MM.1S (cell line): ENCODE data around the gene ABHD16A.

ENCODE experiments used
- DNase-seq: peaks from one replicate; pipeline ENCODE4 v3.0.0-alpha.2; 2015
- H2AFZ ChIP-seq: fragments of 300-600 bp; sonication (generic); 2 replicates; pipeline ENCODE4 v1.6.0; 2016; ENCODE audit warnings: antibody characterized with exemption, low read length
- H3F3A ChIP-seq: fragments of 300-600 bp; sonication (generic); 2 replicates; pipeline ENCODE4 v1.6.1; 2016; ENCODE audit warnings: mild to moderate bottlenecking, antibody characterized with exemption, low read length, moderate library complexity, mixed read lengths; ENCODE audit not compliant: insufficient read depth
- H3K27ac ChIP-seq: fragments of 300-600 bp; sonication (generic); 2 replicates; pipeline ENCODE4 v1.5.1; 2016; ENCODE audit warnings: mild to moderate bottlenecking, low read length
- H3K27me3 ChIP-seq: fragments of 300-600 bp; sonication (generic); replicated peaks from 2 replicates; pipeline ENCODE4 v1.6.0; 2016; ENCODE audit warnings: low read length; ENCODE audit not compliant: insufficient read depth
- H3K36me3 ChIP-seq: fragments of 300-600 bp; sonication (generic); replicated peaks from 2 replicates; pipeline ENCODE4 v1.6.1; 2016; ENCODE audit warnings: mild to moderate bottlenecking, low read length, mixed read lengths; ENCODE audit not compliant: insufficient read depth
- H3K4me1 ChIP-seq: fragments of 300-600 bp; sonication (generic); 2 replicates; pipeline ENCODE4 v1.6.1; 2016; ENCODE audit warnings: low read length, mixed read lengths
- H3K4me2 ChIP-seq: fragments of 300-600 bp; sonication (generic); 2 replicates; pipeline ENCODE4 v1.6.0; 2016; ENCODE audit warnings: low read depth, low read length
- H3K4me3 ChIP-seq: fragments of 300-600 bp; sonication (generic); 2 replicates; pipeline ENCODE4 v1.5.1; 2016; ENCODE audit warnings: low read length, mixed read lengths
- H3K79me2 ChIP-seq: fragments of 300-600 bp; sonication (generic); 2 replicates; pipeline ENCODE4 v1.6.1; 2016; ENCODE audit warnings: mixed run types, low read length, mixed read lengths
- H3K9ac ChIP-seq: fragments of 300-600 bp; sonication (generic); 2 replicates; pipeline ENCODE4 v1.6.1; 2016; ENCODE audit warnings: low read length, mixed read lengths
- H3K9me2 ChIP-seq: fragments of 300-600 bp; sonication (generic); replicated peaks from 2 replicates; pipeline ENCODE4 v1.6.1; 2016; ENCODE audit warnings: mild to moderate bottlenecking, low read length, mixed read lengths; ENCODE audit not compliant: insufficient read depth
- H3K9me3 ChIP-seq: fragments of 300-600 bp; sonication (generic); replicated peaks from 2 replicates; pipeline ENCODE4 v1.6.1; 2016; ENCODE audit warnings: mild to moderate bottlenecking, low read length, mixed read lengths; ENCODE audit not compliant: insufficient read depth
- H4K20me1 ChIP-seq: fragments of 300-600 bp; sonication (generic); 2 replicates; pipeline ENCODE4 v1.6.1; 2016; ENCODE audit warnings: mild to moderate bottlenecking, low read length, moderate library complexity, mixed read lengths; ENCODE audit not compliant: insufficient read depth
- CTCF ChIP-seq: fragments of 300-600 bp; sonication (generic); IDR thresholded peaks from 2 replicates; pipeline ENCODE4 v1.5.1; 2016; ENCODE audit warnings: antibody characterized with exemption, low read length, mixed read lengths
- EZH2 ChIP-seq: fragments of 300-600 bp; sonication (generic); optimal IDR thresholded peaks from 2 replicates; pipeline ENCODE3; 2017; ENCODE audit warnings: low read depth, mild to moderate bottlenecking, antibody characterized with exemption, low read length, mixed read lengths
- EZH2phosphoT487 ChIP-seq: fragments of 300-600 bp; sonication (generic); IDR thresholded peaks from 2 replicates; pipeline ENCODE4 v1.6.1; 2018; ENCODE audit warnings: antibody characterized with exemption, low read length

Gene ABHD16A

GRCh38 chr6:31713991-31714684 is 11.0 kb upstream of the ABHD16A start:
- Histone ChIP-seq H3F3A (no peaks in the 10 kb centered on the region), H3K36me3 (no peaks in the 10 kb centered on the region), H3K4me3 (no peak overlapping the region), H3K9ac (no peak overlapping the region), H3K27ac (no peak overlapping the region), H3K4me1 (0 out of 2 replicates have a peak, but pooled peaks cover 5% of the 10 kb centered on the region), H3K27me3 (no peaks in the 10 kb centered on the region), H2AFZ (no peak overlapping the region), H3K9me3 (no peaks in the 10 kb centered on the region), H3K4me2 (no peak overlapping the region), H4K20me1 (no peaks in the 10 kb centered on the region), H3K9me2 (no peaks in the 10 kb centered on the region), H3K79me2 (no peaks in the 10 kb centered on the region)
- TF ChIP-seq EZH2 (no peak), CTCF (no peak), EZH2phosphoT487 (no peak)
- no peak for DNase-seq

DNA sequence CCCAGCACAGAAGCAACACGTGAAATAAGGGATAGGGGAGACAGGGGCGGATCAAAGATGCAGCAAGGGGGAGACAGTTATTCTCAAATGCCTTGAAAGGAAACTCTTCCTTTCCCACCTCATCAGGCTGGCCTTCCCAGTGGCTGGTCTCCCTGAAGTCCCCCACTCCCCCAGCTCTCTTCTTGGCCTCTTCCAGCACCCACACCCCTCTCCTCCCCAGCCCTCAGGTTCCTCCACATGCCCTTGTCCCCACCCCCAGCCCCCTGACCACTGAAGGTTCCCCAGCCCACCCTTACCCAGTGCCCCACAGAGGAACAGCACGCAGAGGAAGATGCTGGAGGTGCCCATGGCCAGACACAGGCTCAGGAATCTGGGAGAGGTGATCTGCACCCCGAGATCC is 10.3 kb upstream of the ABHD16A start:
- H3K4me2 ChIP-seq = no peak overlapping the region
- no peak overlapping the region for H3K27ac ChIP-seq
- TF ChIP-seq CTCF (no peak), EZH2 (no peak), EZH2phosphoT487 (no peak)

DNA sequence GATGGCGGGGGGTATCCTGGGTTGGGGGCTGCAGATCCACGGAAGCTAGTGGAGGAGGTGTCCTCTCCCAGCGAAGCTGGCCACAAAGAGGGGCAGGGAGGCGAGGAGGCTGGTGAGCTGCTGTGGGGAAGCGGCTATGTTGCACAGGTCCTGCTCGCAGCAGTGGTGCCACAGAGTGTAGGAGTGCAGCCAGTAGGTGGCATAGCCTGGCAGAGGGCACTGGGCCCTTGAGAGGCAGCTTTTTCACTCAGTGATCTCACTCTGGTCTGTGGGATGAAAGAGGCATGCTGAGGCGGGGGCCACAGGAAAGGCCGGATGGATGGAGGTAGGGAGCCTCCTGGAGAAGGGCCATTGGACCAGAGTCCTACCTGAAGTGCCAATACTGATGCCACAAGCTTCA is 9.2 kb upstream of the ABHD16A start:
- Histone ChIP-seq H3K27me3 (no peaks in the 10 kb centered on the region), H3K4me1 (0 out of 2 replicates have a peak, but pooled peaks cover 5% of the 10 kb centered on the region), H3K27ac (no peak overlapping the region), H3K9me2 (no peaks in the 10 kb centered on the region), H3K4me3 (no peak overlapping the region), H4K20me1 (no peaks in the 10 kb centered on the region), H3K36me3 (no peaks in the 10 kb centered on the region), H3K79me2 (no peaks in the 10 kb centered on the region), H3K9ac (no peak overlapping the region), H3K9me3 (no peaks in the 10 kb centered on the region), H2AFZ (no peak overlapping the region), H3F3A (no peaks in the 10 kb centered on the region), H3K4me2 (no peak overlapping the region)
- no peak for DNase-seq
- TF ChIP-seq EZH2 = no peak
- peak; percentile 35 for TF ChIP-seq CTCF
- TF ChIP-seq EZH2phosphoT487 = no peak

More for the DNA sequence above, 10.3 kb upstream of the ABHD16A start:
- H4K20me1 ChIP-seq = no peaks in the 10 kb centered on the region
- no peak overlapping the region for H3K4me3 ChIP-seq
- H3K27me3 ChIP-seq = no peaks in the 10 kb centered on the region
- H3K9ac ChIP-seq = no peak overlapping the region
- no peak overlapping the region for H2AFZ ChIP-seq
- H3K9me3 ChIP-seq = no peaks in the 10 kb centered on the region
- 0 out of 2 replicates have a peak, but pooled peaks cover 5% of the 10 kb centered on the region for H3K4me1 ChIP-seq
- DNase-seq = no peak
- H3K9me2 ChIP-seq = no peaks in the 10 kb centered on the region
- H3K79me2 ChIP-seq = no peaks in the 10 kb centered on the region
- H3K36me3 ChIP-seq = no peaks in the 10 kb centered on the region
- H3F3A ChIP-seq = no peaks in the 10 kb centered on the region
